ENCODE measurements around the gene OTX2. TPM values are rescaled to one million over a fixed set of nuclear protein-coding genes. Genes with fewer than 3 reads are reported as not detected.

Gene OTX2
- total and polyA plus RNA-seq, 2 donors (not counting 1 experiment from before 2014, with no cell fraction given): not detected

DNA sequence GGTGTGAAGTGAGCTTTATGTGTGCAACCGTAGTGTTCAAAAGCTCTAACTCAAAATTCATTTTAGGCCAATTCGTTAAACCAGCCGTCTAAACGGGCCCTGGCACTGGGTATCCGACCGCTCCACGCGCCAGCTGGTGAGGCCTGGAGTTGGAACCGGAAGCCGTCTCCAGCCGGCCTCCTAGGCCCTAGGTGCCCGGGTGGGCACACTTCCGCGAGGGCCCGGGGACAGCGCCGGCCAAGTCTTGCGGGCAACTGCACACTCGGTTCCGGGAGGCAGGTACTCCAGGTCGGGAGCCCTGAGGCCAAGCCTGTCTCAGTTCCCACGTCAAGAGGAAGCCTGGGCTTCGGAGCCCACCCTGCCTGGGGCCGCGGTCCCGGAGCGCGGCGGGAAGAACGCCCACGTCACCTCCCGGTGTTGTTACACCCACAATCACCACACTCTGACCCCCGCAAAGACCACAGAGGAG is 16.2 kb downstream of the OTX2 start:
- Histone ChIP-seq H2AFZ (ENCODE audit: low read length) (no peak overlapping the region), H3K27me3 (ENCODE audit: control insufficient read depth, insufficient read depth, low read length) (peaks cover 47% of the 10 kb centered on the region), H3K4me3 (replicated peaks in 1 of 4; ENCODE audit: control extremely low read depth in 1 of 4, insufficient read depth in 1 of 4, low read depth in 3 of 4, low read length in 4 of 4) (no peak overlapping the region), H3K9me3 (ENCODE audit: control insufficient read depth, insufficient read depth, low read depth, low read length) (no peaks in the 10 kb centered on the region), H4K20me1 (ENCODE audit: control insufficient read depth, extremely low read depth, insufficient read depth, low read length) (no peaks in the 10 kb centered on the region), H3K4me2 (ENCODE audit: extremely low read depth, insufficient read depth, low read length) (no peak overlapping the region), H3K79me2 (ENCODE audit: control insufficient read depth, insufficient read depth, low read length) (no peaks in the 10 kb centered on the region), H3K4me1 (ENCODE audit: control insufficient read depth, extremely low read depth, insufficient read depth, low read length) (no peaks in the 10 kb centered on the region), H3K9ac (ENCODE audit: insufficient read depth, low read length) (no peak overlapping the region), H3K36me3 (ENCODE audit: control insufficient read depth, insufficient read depth, low read length) (no peaks in the 10 kb centered on the region), H3K27ac (ENCODE audit: insufficient read depth, low read length) (no peak overlapping the region)
- TF ChIP-seq CTCF (conservative IDR thresholded peaks at IDR 0.05 in 1 of 2, IDR thresholded peaks at IDR 0.05 in 1 of 2; ENCODE audit: low read depth in 1 of 2, low read length in 2 of 2) (no peak), EZH2 (IDR thresholded peaks at IDR 0.05; ENCODE audit: low read length, missing control alignments) (no peak)
- no peak for DNase-seq (ENCODE audit: low read depth in 2 of 2)

DNA sequence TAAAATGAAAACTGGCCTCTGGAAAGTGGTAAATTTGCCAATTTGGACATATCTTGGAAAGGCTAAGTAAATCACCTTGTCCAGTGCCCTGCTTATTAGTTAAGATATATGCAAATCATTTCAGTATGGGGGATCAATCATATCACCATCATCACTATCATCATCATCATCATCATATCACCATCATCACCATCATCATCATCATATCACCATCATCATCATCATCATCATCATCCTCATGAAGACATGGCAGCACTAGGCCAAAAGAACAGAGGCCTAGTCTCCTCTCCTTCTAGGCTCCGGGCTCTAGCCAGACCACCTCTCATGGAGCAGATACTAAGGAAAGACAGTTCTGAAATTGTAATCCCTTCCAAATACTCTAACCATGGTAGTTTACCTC is 20.3 kb downstream of the OTX2 start:
- Histone ChIP-seq H3K79me2 (ENCODE audit: control insufficient read depth, insufficient read depth, low read length) (no peaks in the 10 kb centered on the region), H4K20me1 (ENCODE audit: control insufficient read depth, extremely low read depth, insufficient read depth, low read length) (no peaks in the 10 kb centered on the region), H2AFZ (ENCODE audit: low read length) (no peak overlapping the region), H3K4me2 (ENCODE audit: extremely low read depth, insufficient read depth, low read length) (no peak overlapping the region), H3K9me3 (ENCODE audit: control insufficient read depth, insufficient read depth, low read depth, low read length) (no peaks in the 10 kb centered on the region), H3K27me3 (ENCODE audit: control insufficient read depth, insufficient read depth, low read length) (peaks cover 11% of the 10 kb centered on the region), H3K4me3 (replicated peaks in 1 of 4; ENCODE audit: control extremely low read depth in 1 of 4, insufficient read depth in 1 of 4, low read depth in 3 of 4, low read length in 4 of 4) (no peak overlapping the region), H3K36me3 (ENCODE audit: control insufficient read depth, insufficient read depth, low read length) (no peaks in the 10 kb centered on the region), H3K9ac (ENCODE audit: insufficient read depth, low read length) (no peak overlapping the region), H3K27ac (ENCODE audit: insufficient read depth, low read length) (no peak overlapping the region), H3K4me1 (ENCODE audit: control insufficient read depth, extremely low read depth, insufficient read depth, low read length) (no peaks in the 10 kb centered on the region)
- no peak for DNase-seq (ENCODE audit: low read depth in 2 of 2)
- TF ChIP-seq EZH2 (IDR thresholded peaks at IDR 0.05; ENCODE audit: low read length, missing control alignments) (no peak), CTCF (conservative IDR thresholded peaks at IDR 0.05 in 1 of 2, IDR thresholded peaks at IDR 0.05 in 1 of 2; ENCODE audit: low read depth in 1 of 2, low read length in 2 of 2) (no peak)

- no peaks in the 10 kb centered on the region for H3K9me3 ChIP-seq (ENCODE audit: control insufficient read depth, insufficient read depth, low read depth, low read length)
- no peak overlapping the region for H2AFZ ChIP-seq (ENCODE audit: low read length)
- H3K27me3 ChIP-seq (ENCODE audit: control insufficient read depth, insufficient read depth, low read length): no peaks in the 10 kb centered on the region
- DNase-seq (ENCODE audit: low read depth in 2 of 2): no peak
- H4K20me1 ChIP-seq (ENCODE audit: control insufficient read depth, extremely low read depth, insufficient read depth, low read length): no peaks in the 10 kb centered on the region
- no peaks in the 10 kb centered on the region for H3K4me1 ChIP-seq (ENCODE audit: control insufficient read depth, extremely low read depth, insufficient read depth, low read length)
- H3K79me2 ChIP-seq (ENCODE audit: control insufficient read depth, insufficient read depth, low read length): no peaks in the 10 kb centered on the region
- H3K4me3 ChIP-seq (replicated peaks in 1 of 4; ENCODE audit: control extremely low read depth in 1 of 4, insufficient read depth in 1 of 4, low read depth in 3 of 4, low read length in 4 of 4): no peak overlapping the region
- no peaks in the 10 kb centered on the region for H3K36me3 ChIP-seq (ENCODE audit: control insufficient read depth, insufficient read depth, low read length)
- H3K4me2 ChIP-seq (ENCODE audit: extremely low read depth, insufficient read depth, low read length): no peak overlapping the region
- TF ChIP-seq CTCF (conservative IDR thresholded peaks at IDR 0.05 in 1 of 2, IDR thresholded peaks at IDR 0.05 in 1 of 2; ENCODE audit: low read depth in 1 of 2, low read length in 2 of 2): no peak
- no peak for TF ChIP-seq EZH2 (IDR thresholded peaks at IDR 0.05; ENCODE audit: low read length, missing control alignments)
- H3K9ac ChIP-seq (ENCODE audit: insufficient read depth, low read length): no peak overlapping the region
- H3K27ac ChIP-seq (ENCODE audit: insufficient read depth, low read length): no peak overlapping the region
These were observed 22.7 kb downstream of the OTX2 start for GRCh38 chr14:56787530-56787929.
